Measurements from ENCODE around the gene ARHGAP24. TPM values are rescaled to one million over a fixed set of nuclear protein-coding genes. Genes with fewer than 3 reads are reported as not detected.

ARHGAP24 gene
- total RNA-seq, 1 donor from 2014 or later = not detected

- H3K27me3 Mint-ChIP-seq (ENCODE audit: insufficient read depth) = no peaks in the 10 kb centered on the region
- H3K36me3 Mint-ChIP-seq (ENCODE audit: low read depth) = no peaks in the 10 kb centered on the region
- no peak overlapping the region for H3K4me3 Mint-ChIP-seq
- intact Hi-C loops (cut with micrococcal nuclease) = no loop called here
- no peak for DNase-seq (ENCODE audit: low spot score)
- no peaks in the 10 kb centered on the region for H3K9me3 Mint-ChIP-seq
- H3K4me1 Mint-ChIP-seq (ENCODE audit: low read depth) = no peaks in the 10 kb centered on the region
- H3K27ac Mint-ChIP-seq = no peak overlapping the region
Observed at GRCh38 chr4:85929961-85930665, 455.2 kb downstream of the ARHGAP24 start.

GRCh38 chr4:85932500-85933290, 457.7 kb downstream of the ARHGAP24 start:
- Mint-ChIP-seq H3K36me3 (ENCODE audit: low read depth) (no peaks in the 10 kb centered on the region), H3K4me1 (ENCODE audit: low read depth) (no peaks in the 10 kb centered on the region), H3K27ac (no peak overlapping the region), H3K9me3 (no peaks in the 10 kb centered on the region), H3K4me3 (no peak overlapping the region), H3K27me3 (ENCODE audit: insufficient read depth) (no peaks in the 10 kb centered on the region)
- no peak for DNase-seq (ENCODE audit: low spot score)
- intact Hi-C loops (cut with micrococcal nuclease) = no loop called here

GRCh38 chr4:85933291-85933640, 458.3 kb downstream of the ARHGAP24 start:
- Mint-ChIP-seq H3K9me3 (no peaks in the 10 kb centered on the region), H3K4me3 (no peak overlapping the region), H3K36me3 (ENCODE audit: low read depth) (no peaks in the 10 kb centered on the region), H3K4me1 (ENCODE audit: low read depth) (no peaks in the 10 kb centered on the region), H3K27me3 (ENCODE audit: insufficient read depth) (no peaks in the 10 kb centered on the region), H3K27ac (no peak overlapping the region)
- intact Hi-C loops (cut with micrococcal nuclease) = no loop called here
- no peak for DNase-seq (ENCODE audit: low spot score)

- H3K9me3 Mint-ChIP-seq = no peaks in the 10 kb centered on the region
- intact Hi-C loops (cut with micrococcal nuclease) = no loop called here
- H3K4me3 Mint-ChIP-seq = no peak overlapping the region
- DNase-seq (ENCODE audit: low spot score) = no peak
- H3K4me1 Mint-ChIP-seq (ENCODE audit: low read depth) = no peaks in the 10 kb centered on the region
- H3K27ac Mint-ChIP-seq = no peak overlapping the region
- no peaks in the 10 kb centered on the region for H3K36me3 Mint-ChIP-seq (ENCODE audit: low read depth)
- H3K27me3 Mint-ChIP-seq (ENCODE audit: insufficient read depth) = no peaks in the 10 kb centered on the region
Observed at GRCh38 chr4:85937507-85937906, 462.6 kb downstream of the ARHGAP24 start.

GRCh38 chr4:85938062-85938461, 463.1 kb downstream of the ARHGAP24 start:
- Mint-ChIP-seq H3K27ac (no peak overlapping the region), H3K36me3 (ENCODE audit: low read depth) (no peaks in the 10 kb centered on the region), H3K27me3 (ENCODE audit: insufficient read depth) (no peaks in the 10 kb centered on the region), H3K4me3 (no peak overlapping the region), H3K4me1 (ENCODE audit: low read depth) (no peaks in the 10 kb centered on the region), H3K9me3 (no peaks in the 10 kb centered on the region)
- no peak for DNase-seq (ENCODE audit: low spot score)
- intact Hi-C loops (cut with micrococcal nuclease) = no loop called here

- no peak overlapping the region for H3K27ac Mint-ChIP-seq
- no peak for DNase-seq (ENCODE audit: low spot score)
- no peaks in the 10 kb centered on the region for H3K27me3 Mint-ChIP-seq (ENCODE audit: insufficient read depth)
- H3K9me3 Mint-ChIP-seq = no peaks in the 10 kb centered on the region
- H3K36me3 Mint-ChIP-seq (ENCODE audit: low read depth) = no peaks in the 10 kb centered on the region
- no peak overlapping the region for H3K4me3 Mint-ChIP-seq
- intact Hi-C loops (cut with micrococcal nuclease) = no loop called here
- no peaks in the 10 kb centered on the region for H3K4me1 Mint-ChIP-seq (ENCODE audit: low read depth)
Observed at GRCh38 chr4:85938902-85939301, 464.0 kb downstream of the ARHGAP24 start.

GRCh38 chr4:85939595-85939994, 464.6 kb downstream of the ARHGAP24 start:
- Mint-ChIP-seq H3K27me3 (ENCODE audit: insufficient read depth) (no peaks in the 10 kb centered on the region), H3K4me1 (ENCODE audit: low read depth) (no peaks in the 10 kb centered on the region), H3K27ac (no peak overlapping the region), H3K36me3 (ENCODE audit: low read depth) (no peaks in the 10 kb centered on the region), H3K9me3 (no peaks in the 10 kb centered on the region), H3K4me3 (no peak overlapping the region)
- no peak for DNase-seq (ENCODE audit: low spot score)
- intact Hi-C loops (cut with micrococcal nuclease) = no loop called here

- intact Hi-C loops (cut with micrococcal nuclease) = no loop called here
- Mint-ChIP-seq H3K27me3 (ENCODE audit: insufficient read depth) (no peaks in the 10 kb centered on the region), H3K4me3 (no peak overlapping the region), H3K4me1 (ENCODE audit: low read depth) (no peaks in the 10 kb centered on the region), H3K27ac (no peak overlapping the region), H3K9me3 (no peaks in the 10 kb centered on the region), H3K36me3 (ENCODE audit: low read depth) (no peaks in the 10 kb centered on the region)
- no peak for DNase-seq (ENCODE audit: low spot score)
Observed at GRCh38 chr4:85940151-85940550, 465.2 kb downstream of the ARHGAP24 start.

- Mint-ChIP-seq H3K36me3 (ENCODE audit: low read depth) (no peaks in the 10 kb centered on the region), H3K27ac (no peak overlapping the region), H3K4me3 (no peak overlapping the region), H3K27me3 (ENCODE audit: insufficient read depth) (no peaks in the 10 kb centered on the region), H3K4me1 (ENCODE audit: low read depth) (no peaks in the 10 kb centered on the region), H3K9me3 (no peaks in the 10 kb centered on the region)
- intact Hi-C loops (cut with micrococcal nuclease) = no loop called here
- DNase-seq (ENCODE audit: low spot score) = no peak
Observed at GRCh38 chr4:85942107-85942506, 467.2 kb downstream of the ARHGAP24 start.

- Mint-ChIP-seq H3K36me3 (ENCODE audit: low read depth) (no peaks in the 10 kb centered on the region), H3K4me3 (no peak overlapping the region), H3K27me3 (ENCODE audit: insufficient read depth) (no peaks in the 10 kb centered on the region), H3K9me3 (no peaks in the 10 kb centered on the region), H3K4me1 (ENCODE audit: low read depth) (no peaks in the 10 kb centered on the region), H3K27ac (no peak overlapping the region)
- intact Hi-C loops (cut with micrococcal nuclease) = no loop called here
- no peak for DNase-seq (ENCODE audit: low spot score)
Observed at GRCh38 chr4:85946821-85947220, 471.9 kb downstream of the ARHGAP24 start.

- Mint-ChIP-seq H3K4me3 (no peak overlapping the region), H3K9me3 (no peaks in the 10 kb centered on the region), H3K27me3 (ENCODE audit: insufficient read depth) (no peaks in the 10 kb centered on the region), H3K27ac (no peak overlapping the region), H3K36me3 (ENCODE audit: low read depth) (no peaks in the 10 kb centered on the region), H3K4me1 (ENCODE audit: low read depth) (no peaks in the 10 kb centered on the region)
- no peak for DNase-seq (ENCODE audit: low spot score)
- intact Hi-C loops (cut with micrococcal nuclease) = no loop called here
Observed at GRCh38 chr4:85951099-85951498, 476.1 kb downstream of the ARHGAP24 start.

GRCh38 chr4:85952528-85952927, 477.6 kb downstream of the ARHGAP24 start:
- no peak overlapping the region for H3K4me3 Mint-ChIP-seq
- H3K27me3 Mint-ChIP-seq (ENCODE audit: insufficient read depth) = no peaks in the 10 kb centered on the region
- intact Hi-C loops (cut with micrococcal nuclease) = no loop called here
- H3K27ac Mint-ChIP-seq = no peak overlapping the region
- no peaks in the 10 kb centered on the region for H3K4me1 Mint-ChIP-seq (ENCODE audit: low read depth)
- no peaks in the 10 kb centered on the region for H3K9me3 Mint-ChIP-seq
- no peak for DNase-seq (ENCODE audit: low spot score)
- H3K36me3 Mint-ChIP-seq (ENCODE audit: low read depth) = no peaks in the 10 kb centered on the region

GRCh38 chr4:85952972-85953650, 478.2 kb downstream of the ARHGAP24 start:
- H3K4me1 Mint-ChIP-seq (ENCODE audit: low read depth) = no peaks in the 10 kb centered on the region
- no peak overlapping the region for H3K4me3 Mint-ChIP-seq
- no peaks in the 10 kb centered on the region for H3K36me3 Mint-ChIP-seq (ENCODE audit: low read depth)
- H3K27me3 Mint-ChIP-seq (ENCODE audit: insufficient read depth) = no peaks in the 10 kb centered on the region
- no peak overlapping the region for H3K27ac Mint-ChIP-seq
- no peaks in the 10 kb centered on the region for H3K9me3 Mint-ChIP-seq
- no peak for DNase-seq (ENCODE audit: low spot score)
- intact Hi-C loops (cut with micrococcal nuclease) = no loop called here
